Measurements from ENCODE around the gene FGD4.
"Not testable (repeated sequence)": the region's sequence is repeated elsewhere in the genome, so short reads cannot be mapped to it uniquely, and the experiment has no call there.

FGD4 gene

GRCh38 chr12:32499048-32499447, 99.7 kb downstream of the FGD4 start:
- no peak for DNase-seq

DNA sequence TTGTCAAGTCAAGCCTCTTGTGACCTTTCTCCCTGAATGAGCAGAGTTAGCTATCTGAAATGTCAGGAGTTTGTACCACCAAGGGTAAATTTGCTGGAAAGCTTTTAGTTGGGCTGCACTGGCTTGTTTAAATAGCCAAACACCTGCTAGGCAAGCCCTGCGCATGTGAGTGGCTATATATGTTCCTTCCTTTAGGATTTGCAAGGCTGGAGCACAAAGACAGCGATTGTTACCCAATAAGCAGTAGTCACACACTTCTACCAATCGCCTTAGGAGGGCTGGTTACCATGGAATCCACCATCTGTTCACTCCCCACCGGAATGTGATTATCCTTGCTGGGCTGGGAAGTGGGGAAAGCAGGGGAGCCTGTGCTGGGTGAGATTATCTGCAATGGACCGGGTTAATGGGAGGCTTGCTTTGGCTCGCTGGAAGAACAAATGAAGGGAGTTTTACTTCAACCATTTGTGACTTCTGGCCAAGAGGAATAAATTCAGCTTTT, 102.5 kb downstream of the FGD4 start:
- no peak for DNase-seq

GRCh38 chr12:32502693-32503502, 103.5 kb downstream of the FGD4 start:
- no peak for DNase-seq

- no peak for DNase-seq
Measured at GRCh38 chr12:32503730-32504129, 104.4 kb downstream of the FGD4 start.

DNA sequence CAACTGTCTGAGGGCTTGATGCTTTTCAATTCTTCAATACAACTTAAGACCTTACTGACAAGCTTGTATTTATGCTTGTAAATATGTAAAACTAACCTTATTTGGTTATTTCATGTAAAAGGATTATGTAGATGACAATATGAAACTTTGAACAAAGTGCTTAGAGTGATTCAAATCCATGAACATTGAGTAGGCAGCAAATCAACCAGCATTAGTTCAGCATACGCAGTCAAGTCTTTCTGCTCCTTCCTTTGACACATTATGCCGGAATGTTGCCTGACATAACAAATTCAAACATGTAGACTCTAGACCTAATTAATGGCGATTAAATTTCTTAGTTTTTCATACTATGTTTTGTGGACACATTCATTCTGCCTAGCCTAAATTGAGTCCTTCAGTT, 105.2 kb downstream of the FGD4 start:
- DNase-seq = no peak

- no peak for DNase-seq
Measured at GRCh38 chr12:32505067-32505945, 105.9 kb downstream of the FGD4 start.

DNA sequence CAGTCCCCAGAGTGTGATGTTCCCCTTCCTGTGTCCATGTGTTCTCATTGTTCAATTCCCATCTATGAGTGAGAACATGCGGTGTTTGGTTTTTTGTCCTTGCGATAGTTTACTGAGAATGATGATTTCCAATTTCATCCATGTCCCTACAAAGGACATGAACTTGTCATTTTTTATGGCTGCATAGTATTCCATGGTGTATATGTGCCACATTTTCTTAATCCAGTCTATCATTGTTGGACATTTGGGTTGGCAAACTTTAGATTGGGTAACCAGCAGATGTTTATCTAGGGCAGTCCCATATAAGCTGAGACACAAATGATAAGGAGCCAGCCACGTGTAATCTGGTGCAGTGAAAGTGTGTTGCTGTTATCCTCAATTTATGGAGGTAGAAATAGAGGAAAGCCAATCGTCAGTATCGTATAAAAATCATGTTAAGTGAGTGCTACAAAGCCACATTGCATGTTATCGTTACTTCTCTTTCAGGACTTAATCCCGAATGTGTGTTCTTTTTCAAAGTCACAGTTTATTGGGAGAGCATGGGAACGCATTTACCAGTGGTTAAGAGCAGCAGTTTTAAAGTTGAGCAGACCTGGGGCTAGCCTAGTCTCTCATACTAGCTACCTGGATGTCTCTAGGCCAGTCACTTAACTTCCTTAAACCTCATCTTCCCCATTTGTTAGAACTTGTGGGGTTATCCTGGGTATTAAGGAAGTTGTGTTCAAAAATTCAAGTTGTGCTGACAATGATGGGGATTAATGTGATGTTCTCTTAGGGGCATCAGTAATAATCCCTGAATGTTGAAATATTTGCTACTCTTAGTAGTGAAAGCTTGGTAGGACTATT, 108.0 kb downstream of the FGD4 start:
- DNase-seq = not testable (repeated sequence)

DNA sequence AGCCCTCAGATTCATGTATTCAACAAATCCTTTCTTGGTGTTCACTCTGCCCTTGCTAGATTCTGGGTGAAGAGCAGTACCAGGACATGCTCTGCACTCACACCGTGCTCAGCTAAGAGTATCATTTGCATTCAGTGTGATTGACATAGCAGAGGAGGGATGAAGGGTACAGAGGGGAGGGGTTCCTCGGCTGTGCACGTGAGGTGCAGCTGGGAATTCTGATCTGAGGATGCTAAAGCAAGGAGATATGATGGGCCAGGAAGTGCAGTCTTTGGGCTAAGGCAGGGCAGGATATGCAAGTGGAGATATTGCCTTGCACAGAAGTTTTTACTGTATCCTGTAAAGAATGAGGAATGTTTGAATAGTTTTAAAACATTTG, 108.6 kb downstream of the FGD4 start:
- no peak for DNase-seq

GRCh38 chr12:32508626-32509025, 109.3 kb downstream of the FGD4 start:
- no peak for DNase-seq

- no peak for DNase-seq
Measured at GRCh38 chr12:32509328-32510091, 110.2 kb downstream of the FGD4 start.

- DNase-seq = not testable (repeated sequence)
Measured at GRCh38 chr12:32511976-32512375, 112.6 kb downstream of the FGD4 start.

DNA sequence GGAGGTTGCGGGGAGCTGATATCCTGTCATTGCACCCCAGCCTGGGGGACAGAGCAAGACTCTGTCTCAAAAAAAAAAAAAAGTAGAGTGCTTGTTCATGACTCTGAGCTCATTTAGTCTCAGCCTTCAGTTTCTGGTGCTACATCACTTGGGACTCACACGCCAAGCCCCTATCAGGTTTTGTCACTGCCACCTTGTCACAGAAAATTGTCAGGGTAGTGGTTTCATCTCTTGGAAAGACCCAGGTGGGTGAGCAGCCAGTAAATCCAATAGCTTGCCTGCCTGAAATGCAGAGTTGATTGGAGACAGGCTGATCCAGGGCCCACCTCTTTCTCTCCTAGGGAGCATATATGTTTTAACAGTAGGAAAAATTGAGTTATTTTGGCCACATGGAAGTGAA, 113.0 kb downstream of the FGD4 start:
- DNase-seq = no peak

DNA sequence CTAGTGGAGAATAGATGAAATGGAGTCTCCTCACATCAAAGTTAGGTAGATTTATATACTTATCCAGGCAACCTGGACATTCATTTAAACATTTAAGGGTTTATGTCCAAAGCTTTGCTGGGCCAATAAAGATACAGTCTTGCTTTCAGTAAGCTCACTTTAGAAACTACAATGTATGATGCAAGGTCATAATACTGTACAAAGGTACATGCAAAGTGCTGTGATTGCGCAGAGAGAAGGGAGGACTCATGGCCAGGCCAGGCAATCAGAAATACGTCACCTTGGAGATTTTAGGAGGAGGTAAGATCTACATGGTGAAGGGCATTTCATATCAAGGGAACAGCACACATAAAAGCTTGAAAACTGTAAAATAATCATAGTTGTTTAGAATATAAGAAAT, 113.6 kb downstream of the FGD4 start:
- no peak for DNase-seq

DNA sequence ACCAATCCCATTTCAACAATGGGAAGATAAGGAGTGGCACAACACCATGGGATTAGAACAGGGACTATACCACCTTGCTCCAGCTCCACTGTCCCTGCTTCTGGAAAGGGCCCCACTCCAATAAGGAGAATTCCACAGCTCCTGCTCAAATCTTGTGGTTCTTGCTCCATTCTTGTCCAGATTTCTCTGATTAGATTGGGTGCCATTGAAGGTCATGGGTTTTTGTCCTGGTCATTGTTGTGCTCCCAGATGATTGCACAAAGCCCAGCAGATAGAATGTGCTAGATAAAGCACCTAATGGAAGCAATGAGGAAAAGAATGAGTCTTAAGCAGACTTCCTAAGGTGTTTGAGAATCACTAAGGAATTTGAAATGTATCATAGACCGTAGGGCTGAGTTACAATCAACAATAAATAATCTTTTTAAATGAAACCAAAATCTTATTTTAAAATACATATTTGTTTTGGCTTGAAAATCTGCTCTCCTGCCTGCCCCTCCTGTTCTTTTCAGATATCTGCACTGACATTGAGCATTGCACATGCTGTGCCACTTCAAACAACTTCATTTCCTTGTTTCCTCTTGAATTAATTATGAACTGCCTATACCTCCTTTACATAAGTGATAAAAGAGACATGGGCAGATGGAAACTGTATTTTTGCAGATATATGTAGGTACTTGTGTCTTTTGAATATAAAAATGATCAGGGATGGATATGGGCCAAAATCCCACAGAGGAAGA, 115.9 kb downstream of the FGD4 start:
- DNase-seq = no peak

DNA sequence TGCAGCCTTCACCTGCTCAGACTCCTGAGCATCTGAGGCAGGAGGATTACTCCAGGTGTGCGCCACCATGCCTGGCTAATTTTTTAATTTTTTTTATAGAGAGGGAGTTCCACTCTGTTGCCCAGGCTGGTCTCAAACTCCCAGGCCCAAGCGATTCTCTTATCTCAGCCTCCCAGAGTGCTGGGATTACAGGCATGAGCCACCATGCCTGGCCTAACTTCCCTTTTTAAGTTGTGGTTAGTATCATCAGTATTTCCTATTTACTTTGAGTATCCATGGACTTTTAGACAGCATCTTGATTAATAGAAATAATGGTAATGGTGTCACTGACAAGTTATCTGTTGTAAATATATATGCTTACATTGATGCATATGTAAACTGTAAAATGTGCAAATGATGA, 116.9 kb downstream of the FGD4 start:
- DNase-seq = no peak

DNA sequence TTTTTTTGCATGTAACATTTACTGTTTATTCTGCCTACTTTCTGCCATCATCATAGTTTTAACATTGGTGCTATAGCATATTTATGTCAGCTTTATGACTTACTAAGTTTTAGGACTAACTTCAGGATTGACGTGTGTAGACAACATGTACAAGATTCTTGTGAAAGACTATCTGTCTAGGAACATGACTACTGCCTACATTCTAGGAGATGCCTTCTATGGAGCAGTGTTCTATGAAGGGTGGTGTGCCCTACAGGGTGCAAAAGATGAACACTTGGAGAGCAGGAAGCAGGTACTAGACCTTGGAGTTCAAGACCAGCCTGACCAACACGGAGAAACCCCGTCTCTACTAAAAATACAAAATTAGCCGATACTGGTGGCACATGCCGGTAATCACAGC, 118.6 kb downstream of the FGD4 start:
- no peak for DNase-seq

DNA sequence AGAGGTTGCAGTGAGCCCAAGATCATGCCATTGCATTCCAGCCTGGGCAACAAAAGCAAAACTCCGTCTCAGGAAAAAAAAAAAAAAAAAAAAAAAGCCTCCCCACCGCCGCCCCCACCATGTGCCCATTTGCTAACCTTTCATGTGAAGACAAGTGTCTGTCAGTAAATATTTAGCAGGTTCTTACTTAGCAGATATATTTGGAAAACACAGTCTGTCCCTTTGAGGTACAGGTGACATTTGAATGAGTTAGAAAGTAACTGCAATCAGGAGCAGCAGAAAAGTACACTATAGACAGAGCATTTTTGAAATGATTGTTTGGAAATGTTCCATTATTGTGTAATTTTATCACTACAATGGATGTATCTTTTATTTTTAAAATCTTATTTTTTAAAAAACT, 119.7 kb downstream of the FGD4 start:
- DNase-seq = no peak

DNA sequence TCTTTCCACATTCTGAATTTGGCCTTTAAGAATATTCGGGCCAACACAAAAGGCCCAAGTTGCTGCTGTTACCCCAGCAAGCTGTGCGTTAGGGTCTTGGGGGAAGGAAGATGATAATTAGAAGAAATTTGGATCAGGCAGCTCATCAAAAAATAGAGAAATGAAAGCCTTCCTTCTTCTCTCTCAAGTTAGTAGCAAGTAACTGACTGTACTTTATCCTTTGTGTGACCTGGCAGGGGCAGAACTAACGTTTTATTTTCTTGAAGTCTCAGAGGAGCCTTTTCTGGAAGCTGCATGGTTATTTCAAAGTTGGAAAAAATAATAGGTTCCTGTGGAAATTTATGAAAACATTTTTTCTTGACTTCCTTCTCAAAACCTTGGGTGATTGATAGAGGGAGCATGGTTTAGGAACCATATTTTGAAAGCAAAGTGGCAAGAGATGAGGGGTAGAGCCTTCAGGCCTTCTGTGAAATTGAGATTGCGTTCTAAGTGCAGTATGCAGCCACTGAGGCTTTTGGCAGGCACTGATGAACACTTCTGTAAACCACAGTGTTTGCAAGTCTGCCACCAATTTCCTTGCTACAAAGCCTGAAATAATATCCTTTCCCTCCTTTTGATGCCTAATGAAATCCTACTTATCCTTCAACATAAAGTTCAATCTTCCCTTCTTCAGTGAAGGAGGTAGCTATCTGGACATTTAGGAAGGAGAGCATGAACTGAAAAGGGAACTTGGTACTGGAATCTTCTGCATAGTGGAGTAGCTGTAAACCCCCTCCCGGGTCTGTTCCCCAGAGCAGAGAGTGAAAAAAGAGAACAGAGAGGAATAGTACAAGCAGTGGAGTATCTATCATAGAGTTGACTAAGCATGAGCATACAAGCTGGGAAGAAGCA, 123.2 kb downstream of the FGD4 start:
- no peak for DNase-seq

DNA sequence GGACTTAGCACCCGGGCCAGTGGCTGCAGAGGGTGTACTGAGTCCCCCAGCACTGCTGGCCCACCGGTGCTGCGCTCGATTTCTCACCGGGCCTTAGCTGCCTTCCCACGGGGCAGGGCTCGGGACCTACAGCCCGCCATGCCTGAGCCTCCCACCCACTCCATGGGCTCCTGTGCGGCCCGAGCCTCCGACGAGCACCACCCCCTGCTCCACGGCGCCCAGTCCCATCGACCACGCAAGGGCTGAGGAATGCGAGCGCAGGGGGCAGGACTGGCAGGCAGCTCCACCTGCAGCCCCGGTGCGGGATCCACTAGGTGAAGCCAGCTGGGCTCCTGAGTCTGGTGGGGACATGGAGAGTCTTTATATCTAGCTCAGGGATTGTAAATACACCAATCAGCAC, 126.4 kb downstream of the FGD4 start:
- not testable (repeated sequence) for DNase-seq

DNA sequence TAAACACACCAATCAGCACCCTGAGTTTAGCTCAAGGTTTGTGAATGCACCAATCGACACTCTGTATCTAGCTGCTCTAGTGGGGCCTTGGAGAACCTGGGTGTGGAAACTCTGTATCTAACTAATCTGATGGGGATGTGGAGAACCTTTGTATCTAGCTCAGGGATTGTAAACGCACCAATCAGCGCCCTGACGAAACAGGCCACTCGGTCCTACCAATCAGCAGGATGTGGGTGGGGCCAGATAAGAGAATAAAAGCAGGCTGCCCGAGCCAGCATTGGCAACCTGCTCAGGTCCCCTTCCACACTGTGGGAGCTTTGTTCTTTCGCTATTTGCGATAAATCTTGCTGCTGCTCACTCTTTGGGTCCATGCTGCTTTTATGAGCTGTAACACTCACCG, 127.0 kb downstream of the FGD4 start:
- DNase-seq = not testable (repeated sequence)
